Stimulated activated naive CD8-positive, alpha-beta T cell treated with anti-CD3 and anti-CD28 coated beads, Interleukin-15, Interleukin-2, amounts not matched to agents 100 ng/mL and 50 ng/mL, for 24 hours (primary cell): ENCODE measurements around the gene GAL3ST3.
"Not testable (repeated sequence)": the region's sequence is repeated elsewhere in the genome, so short reads cannot be mapped to it uniquely, and the experiment has no call there.

ENCODE experiments used
- H3K27ac Mint-ChIP-seq: one replicate; pipeline ENCODE4 v1.8.0; 2021; ENCODE audit warnings: mild to moderate bottlenecking, mixed read lengths
- H3K27me3 Mint-ChIP-seq: one replicate; pipeline ENCODE4 v1.8.0; 2021; ENCODE audit warnings: mixed read lengths
- H3K36me3 Mint-ChIP-seq: one replicate; pipeline ENCODE4 v1.8.0; 2021; ENCODE audit warnings: low read depth, mixed read lengths
- H3K4me1 Mint-ChIP-seq: one replicate; pipeline ENCODE4 v1.8.0; 2021; ENCODE audit warnings: low read depth, mixed read lengths
- H3K4me3 Mint-ChIP-seq: one replicate; pipeline ENCODE4 v1.8.0; 2021; ENCODE audit warnings: mild to moderate bottlenecking, mixed read lengths
- H3K9me3 Mint-ChIP-seq: one replicate; pipeline ENCODE4 v1.8.0; 2021; ENCODE audit warnings: mixed read lengths

Gene GAL3ST3

GRCh38 chr11:66042227-66042995 is 6.5 kb downstream of the GAL3ST3 start:
- peaks cover 17% of the 10 kb centered on the region for H3K4me1 Mint-ChIP-seq
- no peaks in the 10 kb centered on the region for H3K27me3 Mint-ChIP-seq
- H3K9me3 Mint-ChIP-seq = no peaks in the 10 kb centered on the region
- H3K4me3 Mint-ChIP-seq = no peak overlapping the region
- H3K27ac Mint-ChIP-seq = no peak overlapping the region
- H3K36me3 Mint-ChIP-seq = no peaks in the 10 kb centered on the region

- Mint-ChIP-seq H3K27me3 (peaks cover 3% of the 10 kb centered on the region), H3K4me1 (peaks cover 4% of the 10 kb centered on the region), H3K27ac (no peak overlapping the region)
Observed at GRCh38 chr11:66039765-66040164, 9.2 kb downstream of the GAL3ST3 start.

GRCh38 chr11:66037327-66037726 is 11.6 kb downstream of the GAL3ST3 start:
- Mint-ChIP-seq H3K27ac (no peak overlapping the region), H3K4me3 (no peak overlapping the region)

More at GRCh38 chr11:66039765-66040164, 9.2 kb downstream of the GAL3ST3 start:
- Mint-ChIP-seq H3K36me3 (no peaks in the 10 kb centered on the region), H3K4me3 (no peak overlapping the region), H3K9me3 (no peaks in the 10 kb centered on the region)

GRCh38 chr11:66036334-66036710 is 12.6 kb downstream of the GAL3ST3 start:
- Mint-ChIP-seq H3K27me3 (peaks cover 5% of the 10 kb centered on the region), H3K9me3 (no peaks in the 10 kb centered on the region), H3K4me3 (no peak overlapping the region), H3K36me3 (no peaks in the 10 kb centered on the region), H3K27ac (no peak overlapping the region), H3K4me1 (no peaks in the 10 kb centered on the region)

More at GRCh38 chr11:66037327-66037726, 11.6 kb downstream of the GAL3ST3 start:
- Mint-ChIP-seq H3K27me3 (peaks cover 5% of the 10 kb centered on the region), H3K4me1 (no peaks in the 10 kb centered on the region), H3K36me3 (no peaks in the 10 kb centered on the region), H3K9me3 (no peaks in the 10 kb centered on the region)

GRCh38 chr11:66035653-66036333 is 13.2 kb downstream of the GAL3ST3 start:
- Mint-ChIP-seq H3K4me3 (no peak overlapping the region), H3K27me3 (peaks cover 5% of the 10 kb centered on the region), H3K36me3 (no peaks in the 10 kb centered on the region), H3K27ac (no peak overlapping the region), H3K4me1 (no peaks in the 10 kb centered on the region), H3K9me3 (no peaks in the 10 kb centered on the region)

GRCh38 chr11:66032957-66033735 is 15.8 kb downstream of the GAL3ST3 start:
- Mint-ChIP-seq H3K9me3 (no peaks in the 10 kb centered on the region), H3K27ac (no peak overlapping the region), H3K4me1 (no peaks in the 10 kb centered on the region), H3K36me3 (no peaks in the 10 kb centered on the region), H3K27me3 (peaks cover 5% of the 10 kb centered on the region), H3K4me3 (no peak overlapping the region)

GRCh38 chr11:66026017-66026529 is 22.9 kb downstream of the GAL3ST3 start, which contains the start of gene CATSPER1:
Gene CATSPER1 (minus strand): TSS chr11:66026479. CDS start chr11:66026379, 100 bp downstream.
- H3K27ac Mint-ChIP-seq = no peak within 1 kb of the TSS
- no peaks in the 10 kb centered on the region for H3K36me3 Mint-ChIP-seq
- peaks cover 8% of the 10 kb centered on the region for H3K27me3 Mint-ChIP-seq

GRCh38 chr11:66023186-66023440 is 25.8 kb downstream of the GAL3ST3 start:
- H3K4me3 Mint-ChIP-seq, H3K27ac Mint-ChIP-seq, H3K36me3 Mint-ChIP-seq, H3K27me3 Mint-ChIP-seq, H3K9me3 Mint-ChIP-seq: not testable (repeated sequence)
- H3K4me1 Mint-ChIP-seq = peaks cover 27% of the 10 kb centered on the region

More at GRCh38 chr11:66026017-66026529, 22.9 kb downstream of the GAL3ST3 start, which contains the start of gene CATSPER1:
- Mint-ChIP-seq H3K9me3 (no peaks in the 10 kb centered on the region), H3K4me1 (peaks cover 17% of the 10 kb centered on the region), H3K4me3 (no peak within 1 kb of the TSS)

- no peaks in the 10 kb centered on the region for H3K36me3 Mint-ChIP-seq
- peaks cover 29% of the 10 kb centered on the region for H3K4me1 Mint-ChIP-seq
- peak overlapping the region; percentile 23 for H3K4me3 Mint-ChIP-seq
- H3K27ac Mint-ChIP-seq = no peak overlapping the region
- H3K27me3 Mint-ChIP-seq = peaks cover 8% of the 10 kb centered on the region
- no peaks in the 10 kb centered on the region for H3K9me3 Mint-ChIP-seq
Observed at GRCh38 chr11:66022401-66023185, 26.4 kb downstream of the GAL3ST3 start.

GRCh38 chr11:66020618-66021357 is 28.2 kb downstream of the GAL3ST3 start:
- Mint-ChIP-seq H3K36me3 (no peaks in the 10 kb centered on the region), H3K4me1 (peaks cover 31% of the 10 kb centered on the region), H3K27me3 (peaks cover 8% of the 10 kb centered on the region), H3K9me3 (no peaks in the 10 kb centered on the region), H3K27ac (no peak overlapping the region), H3K4me3 (no peak overlapping the region)

GRCh38 chr11:66020212-66020611 is 28.7 kb downstream of the GAL3ST3 start:
- peaks cover 8% of the 10 kb centered on the region for H3K27me3 Mint-ChIP-seq
- no peak overlapping the region for H3K27ac Mint-ChIP-seq
- no peak overlapping the region for H3K4me3 Mint-ChIP-seq
- no peaks in the 10 kb centered on the region for H3K9me3 Mint-ChIP-seq
- peaks cover 31% of the 10 kb centered on the region for H3K4me1 Mint-ChIP-seq
- H3K36me3 Mint-ChIP-seq = no peaks in the 10 kb centered on the region

GRCh38 chr11:66017321-66017720 is 31.6 kb downstream of the GAL3ST3 start:
- H3K27ac Mint-ChIP-seq = peak overlapping the region; percentile 16
- H3K4me3 Mint-ChIP-seq = no peak overlapping the region
- peaks cover 5% of the 10 kb centered on the region for H3K27me3 Mint-ChIP-seq
- H3K9me3 Mint-ChIP-seq = no peaks in the 10 kb centered on the region
- H3K4me1 Mint-ChIP-seq = peaks cover 27% of the 10 kb centered on the region
- H3K36me3 Mint-ChIP-seq = no peaks in the 10 kb centered on the region

- no peaks in the 10 kb centered on the region for H3K36me3 Mint-ChIP-seq
- peaks cover 21% of the 10 kb centered on the region for H3K4me1 Mint-ChIP-seq
- peaks cover 5% of the 10 kb centered on the region for H3K27me3 Mint-ChIP-seq
- H3K9me3 Mint-ChIP-seq = no peaks in the 10 kb centered on the region
- H3K27ac Mint-ChIP-seq = no peak overlapping the region
- H3K4me3 Mint-ChIP-seq = no peak overlapping the region
Observed at GRCh38 chr11:66016793-66017177, 32.2 kb downstream of the GAL3ST3 start.
